ENCODE measurements around the gene NCOA6. TPM values are rescaled to one million over a fixed set of nuclear protein-coding genes. Genes with fewer than 3 reads are reported as not detected.

NCOA6 gene
- total RNA-seq, 2 experiments from 2014 or later = 14.6 to 16.3 TPM

DNA sequence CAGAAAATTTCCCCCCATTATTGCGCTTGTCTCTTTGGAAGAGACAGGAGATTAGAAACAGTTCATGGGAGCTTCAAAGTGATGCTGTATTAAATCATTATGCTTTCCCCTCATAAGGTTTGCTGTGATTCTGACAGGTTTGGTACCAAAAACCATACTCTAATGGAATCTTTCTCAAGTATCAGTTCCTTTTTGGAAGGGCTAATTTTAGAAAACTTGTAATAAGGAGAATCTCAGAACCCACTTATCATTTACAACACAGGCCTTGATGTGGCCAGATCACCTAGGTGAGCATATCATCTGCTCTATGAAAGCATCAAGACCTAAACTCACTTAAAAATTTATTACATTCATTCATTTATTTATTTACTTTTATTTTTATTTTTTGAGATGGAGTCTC, 70.1 kb downstream of the NCOA6 start:
- Mint-ChIP-seq H3K27me3 (no peaks in the 10 kb centered on the region), H3K9me3 (no peaks in the 10 kb centered on the region), H3K4me1 (ENCODE audit: low read depth) (no peaks in the 10 kb centered on the region), H3K4me3 (no peak overlapping the region), H3K36me3 (ENCODE audit: low read depth) (peaks cover 81% of the 10 kb centered on the region), H3K27ac (no peak overlapping the region)
- H3K4me3 ChIP-seq (ENCODE audit: low read length) = no peak overlapping the region
- no peaks in the 10 kb centered on the region for H3K9me3 ChIP-seq (ENCODE audit: control insufficient read depth in 1 of 2, insufficient read depth in 1 of 2, low read length in 2 of 2)
- H3K36me3 ChIP-seq (ENCODE audit: insufficient read depth, low read length) = peaks cover 72% of the 10 kb centered on the region
- POLR2A ChIA-PET = no interaction called here
- no peaks in the 10 kb centered on the region for H3K27me3 ChIP-seq (ENCODE audit: control insufficient read depth in 1 of 2, insufficient read depth in 2 of 2, low read length in 2 of 2)
- CTCF ChIA-PET = interaction anchor here (1.9 kb wide), 1 partner anchor 14 kb away, joined by 6 read pairs; no protein-coding TSS in a partner anchor
- no peaks in the 10 kb centered on the region for H3K4me1 ChIP-seq (ENCODE audit: insufficient read depth, low read length)
- no peak for ATAC-seq (ENCODE audit: poor library complexity)
- intact Hi-C loops (cut with DNase I, micrococcal nuclease) = no loop called here
- DNase-seq = no peak
- H3K27ac ChIP-seq (ENCODE audit: low read depth in 1 of 2, low read length in 2 of 2) = no peak overlapping the region
- TF ChIP-seq, protein P1, sequence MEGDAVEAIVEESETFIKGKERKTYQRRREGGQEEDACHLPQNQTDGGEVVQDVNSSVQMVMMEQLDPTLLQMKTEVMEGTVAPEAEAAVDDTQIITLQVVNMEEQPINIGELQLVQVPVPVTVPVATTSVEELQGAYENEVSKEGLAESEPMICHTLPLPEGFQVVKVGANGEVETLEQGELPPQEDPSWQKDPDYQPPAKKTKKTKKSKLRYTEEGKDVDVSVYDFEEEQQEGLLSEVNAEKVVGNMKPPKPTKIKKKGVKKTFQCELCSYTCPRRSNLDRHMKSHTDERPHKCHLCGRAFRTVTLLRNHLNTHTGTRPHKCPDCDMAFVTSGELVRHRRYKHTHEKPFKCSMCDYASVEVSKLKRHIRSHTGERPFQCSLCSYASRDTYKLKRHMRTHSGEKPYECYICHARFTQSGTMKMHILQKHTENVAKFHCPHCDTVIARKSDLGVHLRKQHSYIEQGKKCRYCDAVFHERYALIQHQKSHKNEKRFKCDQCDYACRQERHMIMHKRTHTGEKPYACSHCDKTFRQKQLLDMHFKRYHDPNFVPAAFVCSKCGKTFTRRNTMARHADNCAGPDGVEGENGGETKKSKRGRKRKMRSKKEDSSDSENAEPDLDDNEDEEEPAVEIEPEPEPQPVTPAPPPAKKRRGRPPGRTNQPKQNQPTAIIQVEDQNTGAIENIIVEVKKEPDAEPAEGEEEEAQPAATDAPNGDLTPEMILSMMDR (IDR thresholded peaks at IDR 0.05) = no peak

DNA sequence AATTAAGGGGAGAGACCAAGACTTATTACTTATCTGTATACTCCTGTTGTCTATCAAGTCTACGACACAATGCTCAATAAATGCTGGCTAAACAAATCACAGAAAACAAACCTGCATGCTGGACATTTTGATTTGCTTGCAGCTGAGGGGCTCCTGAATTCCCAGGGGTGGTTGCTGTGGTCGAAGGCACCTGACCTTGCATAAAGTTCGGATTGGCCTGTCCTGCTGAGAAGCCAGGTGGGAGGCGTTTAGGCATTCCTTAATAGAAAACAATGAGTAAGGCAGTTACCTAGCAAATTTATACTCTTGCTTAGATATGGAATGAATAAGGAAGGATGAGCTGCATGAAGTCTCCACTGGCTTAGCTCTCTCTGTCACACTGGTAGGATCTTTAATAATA, 70.8 kb downstream of the NCOA6 start:
- Mint-ChIP-seq H3K4me3 (no peak overlapping the region), H3K36me3 (ENCODE audit: low read depth) (peaks cover 81% of the 10 kb centered on the region), H3K4me1 (ENCODE audit: low read depth) (no peaks in the 10 kb centered on the region), H3K27ac (no peak overlapping the region), H3K27me3 (no peaks in the 10 kb centered on the region), H3K9me3 (no peaks in the 10 kb centered on the region)
- Histone ChIP-seq H3K36me3 (ENCODE audit: insufficient read depth, low read length) (peaks cover 78% of the 10 kb centered on the region), H3K27me3 (ENCODE audit: control insufficient read depth in 1 of 2, insufficient read depth in 2 of 2, low read length in 2 of 2) (no peaks in the 10 kb centered on the region), H3K4me3 (ENCODE audit: low read length) (no peak overlapping the region), H3K4me1 (ENCODE audit: insufficient read depth, low read length) (no peaks in the 10 kb centered on the region), H3K27ac (ENCODE audit: low read depth in 1 of 2, low read length in 2 of 2) (no peak overlapping the region), H3K9me3 (ENCODE audit: control insufficient read depth in 1 of 2, insufficient read depth in 1 of 2, low read length in 2 of 2) (no peaks in the 10 kb centered on the region)
- DNase-seq (no peak), ATAC-seq (ENCODE audit: poor library complexity) (no peak)
- TF ChIP-seq, protein P1 (IDR thresholded peaks at IDR 0.05) = no peak
- intact Hi-C loops (cut with DNase I, micrococcal nuclease) = no loop called here
- POLR2A ChIA-PET = no interaction called here
- CTCF ChIA-PET = no interaction called here

DNA sequence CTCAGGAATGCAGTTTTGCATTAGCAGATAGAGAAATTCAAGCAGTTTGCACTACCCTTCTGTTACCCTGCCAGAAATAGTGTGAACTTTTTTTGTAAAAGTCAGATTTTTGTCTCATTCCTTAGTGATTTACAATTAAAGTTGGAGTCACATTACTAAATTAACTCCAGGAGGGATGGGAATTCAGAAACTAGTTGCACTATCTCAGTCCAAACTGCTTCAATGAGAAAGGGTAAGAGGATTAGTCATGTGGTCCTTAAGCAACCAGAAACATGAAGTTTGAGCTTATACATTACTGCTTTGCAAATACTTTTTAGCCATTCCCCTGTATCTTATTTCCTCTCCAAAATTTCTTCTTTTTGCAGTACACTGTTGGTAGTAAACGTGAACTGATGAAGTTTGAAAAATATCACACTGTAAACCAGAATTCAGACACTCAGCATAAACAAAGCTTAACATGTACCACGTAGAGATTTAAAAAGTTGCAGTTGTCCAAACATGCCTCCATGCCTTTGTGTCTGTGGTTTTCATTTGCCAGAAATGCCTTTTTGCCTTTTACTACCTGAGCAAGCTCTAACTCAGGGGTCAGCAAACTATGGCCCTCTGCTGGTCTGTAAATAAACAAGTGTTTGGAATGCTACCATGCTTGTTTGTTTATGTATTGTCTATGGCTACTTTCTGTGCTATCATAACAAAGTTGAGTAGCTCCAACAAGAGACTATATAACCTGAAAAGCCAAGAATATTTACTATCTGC, 71.6 kb downstream of the NCOA6 start:
- no peak for ATAC-seq (ENCODE audit: poor library complexity)
- no peak overlapping the region for H3K27ac Mint-ChIP-seq
- H3K27me3 Mint-ChIP-seq = no peaks in the 10 kb centered on the region
- no peaks in the 10 kb centered on the region for H3K9me3 Mint-ChIP-seq
- H3K9me3 ChIP-seq (ENCODE audit: control insufficient read depth in 1 of 2, insufficient read depth in 1 of 2, low read length in 2 of 2) = no peaks in the 10 kb centered on the region
- H3K27me3 ChIP-seq (ENCODE audit: control insufficient read depth in 1 of 2, insufficient read depth in 2 of 2, low read length in 2 of 2) = no peaks in the 10 kb centered on the region
- TF ChIP-seq, protein P1 (IDR thresholded peaks at IDR 0.05) = no peak
- H3K36me3 Mint-ChIP-seq (ENCODE audit: low read depth) = peaks cover 82% of the 10 kb centered on the region
- H3K4me1 Mint-ChIP-seq (ENCODE audit: low read depth) = no peaks in the 10 kb centered on the region
- CTCF ChIA-PET = no interaction called here
- H3K4me3 Mint-ChIP-seq = no peak overlapping the region
- POLR2A ChIA-PET = no interaction called here
- no peak overlapping the region for H3K4me3 ChIP-seq (ENCODE audit: low read length)
- DNase-seq = no peak
- H3K36me3 ChIP-seq (ENCODE audit: insufficient read depth, low read length) = peaks cover 76% of the 10 kb centered on the region
- H3K27ac ChIP-seq (ENCODE audit: low read depth in 1 of 2, low read length in 2 of 2) = no peak overlapping the region
- H3K4me1 ChIP-seq (ENCODE audit: insufficient read depth, low read length) = no peaks in the 10 kb centered on the region
- intact Hi-C loops (cut with DNase I, micrococcal nuclease) = no loop called here

Data from CD4-positive, alpha-beta T cell (primary cell).